Fibroblast of villous mesenchyme (primary cell): ENCODE data around the gene RSPO1. TPM values are rescaled to one million over a fixed set of nuclear protein-coding genes. Genes with fewer than 3 reads are reported as not detected.

Source experiments
- DNase-seq: peaks from one replicate; pipeline ENCODE4 v3.0.0-alpha.2; 2010; ENCODE audit warnings: low read depth
- H3K4me3 ChIP-seq: 2 replicates; pipeline ENCODE4 v1.5.1; 2011; ENCODE audit warnings: low read depth, mild to moderate bottlenecking, low read length
- total RNA-seq: library from RNA; depleted of rRNA; stranded (reverse); fragments of >200 nt; gene quantifications from 2 replicates; pipeline ENCODE4 v1.2.3, GENCODE V29; 2012
- TF ChIP-seq, protein P1 (sequence below): IDR thresholded peaks from 2 replicates; pipeline ENCODE4 v1.5.1; 2012; ENCODE audit warnings: low read depth, mild to moderate bottlenecking, low read length; ENCODE audit not compliant: insufficient read depth

The RSPO1 gene
- total RNA-seq, 1 donor: not detected

DNA sequence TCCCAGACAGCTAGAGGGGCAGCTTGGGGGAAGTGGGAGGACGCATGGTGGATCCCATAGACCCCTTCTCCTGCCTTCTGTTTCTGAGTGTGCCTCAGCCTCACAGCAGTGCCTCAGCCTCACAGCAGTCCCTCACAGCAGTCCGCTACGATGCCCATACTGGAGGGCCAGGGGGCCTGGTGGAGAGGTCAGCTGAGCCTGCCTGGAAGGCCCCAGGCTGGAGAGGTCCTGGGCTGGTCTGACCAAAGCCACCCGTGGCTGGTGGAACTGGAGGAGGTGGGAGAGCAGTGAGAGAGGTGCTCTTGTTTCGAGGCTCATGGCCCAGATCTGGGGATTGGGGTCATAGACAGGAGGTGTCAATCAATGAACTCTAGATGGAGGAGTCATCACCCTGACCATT, 16.0 kb upstream of the RSPO1 start:
- no peak overlapping the region for H3K4me3 ChIP-seq
- no peak for DNase-seq
- TF ChIP-seq, protein P1, sequence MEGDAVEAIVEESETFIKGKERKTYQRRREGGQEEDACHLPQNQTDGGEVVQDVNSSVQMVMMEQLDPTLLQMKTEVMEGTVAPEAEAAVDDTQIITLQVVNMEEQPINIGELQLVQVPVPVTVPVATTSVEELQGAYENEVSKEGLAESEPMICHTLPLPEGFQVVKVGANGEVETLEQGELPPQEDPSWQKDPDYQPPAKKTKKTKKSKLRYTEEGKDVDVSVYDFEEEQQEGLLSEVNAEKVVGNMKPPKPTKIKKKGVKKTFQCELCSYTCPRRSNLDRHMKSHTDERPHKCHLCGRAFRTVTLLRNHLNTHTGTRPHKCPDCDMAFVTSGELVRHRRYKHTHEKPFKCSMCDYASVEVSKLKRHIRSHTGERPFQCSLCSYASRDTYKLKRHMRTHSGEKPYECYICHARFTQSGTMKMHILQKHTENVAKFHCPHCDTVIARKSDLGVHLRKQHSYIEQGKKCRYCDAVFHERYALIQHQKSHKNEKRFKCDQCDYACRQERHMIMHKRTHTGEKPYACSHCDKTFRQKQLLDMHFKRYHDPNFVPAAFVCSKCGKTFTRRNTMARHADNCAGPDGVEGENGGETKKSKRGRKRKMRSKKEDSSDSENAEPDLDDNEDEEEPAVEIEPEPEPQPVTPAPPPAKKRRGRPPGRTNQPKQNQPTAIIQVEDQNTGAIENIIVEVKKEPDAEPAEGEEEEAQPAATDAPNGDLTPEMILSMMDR: no peak

GRCh38 chr1:37650173-37650572, 15.5 kb upstream of the RSPO1 start:
- H3K4me3 ChIP-seq: no peak overlapping the region
- TF ChIP-seq, protein P1: no peak
- DNase-seq: no peak

GRCh38 chr1:37647281-37647680, 12.6 kb upstream of the RSPO1 start:
- no peak overlapping the region for H3K4me3 ChIP-seq
- TF ChIP-seq, protein P1: no peak
- no peak for DNase-seq

GRCh38 chr1:37641059-37641458, 6.4 kb upstream of the RSPO1 start:
- TF ChIP-seq, protein P1: no peak
- H3K4me3 ChIP-seq: no peak overlapping the region

GRCh38 chr1:37636435-37636834, 1.7 kb upstream of the RSPO1 start:
- DNase-seq: no peak
- H3K4me3 ChIP-seq: no peak overlapping the region
- TF ChIP-seq, protein P1: no peak

More at GRCh38 chr1:37641059-37641458, 6.4 kb upstream of the RSPO1 start:
- no peak for DNase-seq

- peak overlapping the region; percentile 48 for H3K4me3 ChIP-seq
- TF ChIP-seq, protein P1: no peak
- DNase-seq: no peak
These were observed 555 bp upstream of the RSPO1 start for GRCh38 chr1:37634992-37635902.
